GM21447 (cell line): ENCODE measurements around the gene LIMK1.
"Not testable (repeated sequence)": the region's sequence is repeated elsewhere in the genome, so short reads cannot be mapped to it uniquely, and the experiment has no call there.

ENCODE experiments used
- ATAC-seq: cut with Tn5 transposase; IDR thresholded peaks from one replicate; pipeline ENCODE4 v1.9.1; 2021; ENCODE audit not compliant: unreplicated experiment

The LIMK1 gene

DNA sequence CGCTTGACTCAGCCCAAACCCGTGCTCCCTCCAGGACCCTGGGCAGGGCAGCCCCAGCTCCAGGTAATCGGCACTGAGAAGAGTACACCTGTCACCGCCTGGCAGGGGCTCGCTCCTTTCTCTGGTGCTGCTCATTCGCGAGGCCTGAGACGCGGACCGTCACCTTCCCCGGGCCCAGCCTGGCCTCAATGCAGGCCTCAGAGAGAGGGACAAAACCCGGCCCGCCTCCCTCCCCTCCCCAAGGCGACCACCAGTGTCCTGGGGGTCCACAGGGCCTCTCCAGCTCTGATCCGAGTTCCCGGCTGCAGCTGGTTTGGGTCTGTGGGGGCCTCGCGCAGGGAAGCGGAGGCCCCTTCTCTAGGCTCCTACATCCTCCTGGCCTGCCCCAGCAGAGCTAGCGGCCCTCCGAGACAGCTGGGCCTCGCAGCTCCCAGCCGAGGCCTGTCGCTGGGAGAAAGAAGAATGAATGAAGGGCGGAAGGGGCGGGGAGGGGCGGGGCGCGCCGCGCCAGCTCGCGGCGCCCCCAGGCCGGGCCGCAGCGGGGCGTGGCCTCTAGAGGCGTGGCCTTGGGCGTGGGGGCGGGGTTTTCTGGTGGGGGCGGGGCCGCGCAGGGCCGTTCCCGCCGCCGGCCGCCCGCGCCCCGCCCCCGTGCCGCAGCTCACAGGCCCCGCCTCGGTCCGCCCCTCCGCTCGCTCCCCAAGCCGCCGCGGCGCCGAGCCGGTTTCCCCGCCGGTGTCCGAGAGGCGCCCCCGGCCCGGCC lies at the start of gene LIMK1:
TSS of gene LIMK1 (plus strand) at position 688 of the 760 bp plus-strand sequence. CDS start 187 bp downstream, outside the sequence.
- ATAC-seq: peak; percentile 64

- no peak for ATAC-seq
Observed at GRCh38 chr7:74037609-74038008, 46.0 kb upstream of the LIMK1 start.

DNA sequence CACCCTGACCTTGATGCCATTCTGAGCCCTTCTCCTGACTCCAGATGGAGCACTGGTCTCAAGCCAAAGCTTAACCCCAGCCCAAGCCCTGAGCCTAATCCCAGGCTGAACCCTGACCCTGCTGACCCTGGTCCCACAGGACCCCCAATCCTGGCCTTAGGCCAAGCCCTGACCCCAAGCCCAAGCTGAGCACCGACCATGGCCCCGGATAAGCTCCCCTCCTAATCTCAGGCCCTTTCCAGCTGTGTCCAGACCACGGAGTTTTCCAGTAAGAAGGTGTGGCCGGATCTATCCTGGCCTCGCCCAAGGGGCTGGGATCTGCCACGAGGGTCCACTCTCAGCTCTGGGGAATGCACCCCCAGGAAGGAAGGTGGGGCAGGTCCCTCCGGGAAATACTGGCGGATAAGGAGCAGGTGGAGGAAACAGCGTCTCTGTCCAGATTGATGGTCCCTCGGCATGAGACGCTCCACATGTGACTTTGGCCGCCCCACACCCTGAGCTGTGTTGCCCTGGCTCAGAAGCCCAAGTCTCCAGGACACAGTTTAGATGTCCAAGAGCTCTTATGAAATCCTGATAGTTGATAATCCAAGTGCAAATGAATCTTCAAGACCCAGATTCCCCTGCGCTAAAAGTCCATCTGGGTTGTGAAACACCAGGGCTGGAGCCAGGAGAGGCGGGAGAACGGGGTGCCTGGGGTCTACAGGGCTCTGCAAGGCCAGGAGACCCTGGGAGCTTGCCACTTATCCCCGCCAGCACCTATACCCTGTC lies 45.2 kb upstream of the LIMK1 start:
- ATAC-seq: no peak

DNA sequence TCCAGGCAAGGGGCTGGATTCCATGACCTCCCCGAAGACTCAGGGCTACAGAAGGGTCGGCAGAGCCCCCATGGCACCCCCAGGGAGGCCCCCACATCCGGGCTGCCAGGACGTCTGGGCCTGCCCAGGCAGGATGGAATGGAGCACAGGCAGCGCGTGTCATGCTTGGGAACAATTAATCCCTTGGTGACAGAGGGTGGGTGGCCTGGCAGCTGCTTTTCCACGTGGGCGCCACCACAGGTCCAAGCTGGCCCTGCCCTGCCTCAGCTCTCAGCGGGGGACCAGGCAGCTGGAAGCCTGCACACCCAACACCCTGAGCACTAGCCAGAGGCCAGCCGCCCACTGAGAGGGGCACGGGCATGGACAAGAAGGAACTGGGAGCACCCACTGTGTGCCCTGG lies 44.3 kb upstream of the LIMK1 start:
- ATAC-seq: no peak

DNA sequence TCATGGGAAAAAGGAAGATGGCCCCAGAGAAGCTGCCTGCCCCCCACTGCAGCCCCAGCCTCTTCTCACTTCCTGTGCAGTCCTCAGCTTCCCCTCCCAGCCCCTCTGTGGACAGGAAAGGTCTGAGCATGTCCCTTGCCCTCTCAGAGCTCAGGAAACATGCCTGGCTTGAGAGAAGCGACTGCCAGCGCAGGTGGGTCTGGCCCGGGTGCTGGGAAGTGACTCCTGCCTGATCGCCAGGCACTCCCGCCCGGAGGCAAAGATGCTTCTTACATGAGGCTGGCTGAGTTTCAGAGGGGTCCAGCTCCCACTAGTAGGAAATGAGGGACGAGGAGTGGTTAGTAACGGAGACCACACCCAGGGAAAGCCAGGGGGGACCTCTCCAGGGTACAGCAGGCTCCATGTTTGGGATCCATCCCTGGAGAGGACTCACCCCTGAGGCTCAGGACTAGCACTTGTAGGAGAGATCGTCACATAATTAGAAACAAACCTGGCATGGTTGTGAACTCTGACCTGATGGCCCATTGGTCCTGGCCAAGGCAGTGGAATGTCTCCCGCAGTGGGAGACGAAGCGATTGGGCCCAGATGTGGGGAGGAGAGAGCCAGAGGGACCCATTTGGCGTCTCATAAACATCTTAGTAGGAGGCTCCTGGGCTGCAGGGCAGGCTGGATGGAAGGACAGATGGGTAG lies 43.4 kb upstream of the LIMK1 start:
- no peak for ATAC-seq

DNA sequence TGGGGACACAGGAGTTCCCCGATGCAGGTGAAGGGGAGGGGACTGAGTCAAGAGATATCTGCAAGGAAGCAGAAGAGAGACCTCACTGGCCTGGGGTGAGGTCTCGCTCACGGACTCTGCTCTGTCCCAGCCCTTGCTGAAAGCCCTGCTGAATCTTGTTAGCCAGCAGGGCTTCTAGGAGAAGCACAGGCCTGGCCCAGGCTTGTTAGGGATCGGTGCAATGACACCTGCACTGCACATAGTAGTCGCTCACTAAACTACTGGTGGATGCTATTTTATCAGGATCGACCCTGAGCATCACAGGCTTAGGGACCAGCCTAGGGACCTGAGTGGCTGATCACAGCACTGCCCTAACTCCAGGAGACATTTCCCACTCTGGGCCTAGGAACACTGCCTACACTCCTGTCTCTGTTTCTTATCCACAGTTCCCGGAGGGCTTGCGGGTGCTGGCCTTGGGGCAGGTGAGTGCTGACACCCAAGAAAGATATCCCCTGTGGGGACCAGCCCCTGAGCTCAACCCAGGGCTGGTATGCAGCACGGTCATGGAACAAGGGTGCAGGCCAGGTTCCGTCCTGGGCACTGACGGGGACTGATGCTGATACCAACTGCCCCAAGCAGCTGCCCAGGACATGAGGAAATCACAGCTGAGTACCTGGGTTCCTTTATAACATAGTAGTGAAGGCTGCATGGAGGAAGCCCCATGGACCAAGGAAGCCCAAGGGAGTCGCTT lies 42.6 kb upstream of the LIMK1 start:
- ATAC-seq: no peak

DNA sequence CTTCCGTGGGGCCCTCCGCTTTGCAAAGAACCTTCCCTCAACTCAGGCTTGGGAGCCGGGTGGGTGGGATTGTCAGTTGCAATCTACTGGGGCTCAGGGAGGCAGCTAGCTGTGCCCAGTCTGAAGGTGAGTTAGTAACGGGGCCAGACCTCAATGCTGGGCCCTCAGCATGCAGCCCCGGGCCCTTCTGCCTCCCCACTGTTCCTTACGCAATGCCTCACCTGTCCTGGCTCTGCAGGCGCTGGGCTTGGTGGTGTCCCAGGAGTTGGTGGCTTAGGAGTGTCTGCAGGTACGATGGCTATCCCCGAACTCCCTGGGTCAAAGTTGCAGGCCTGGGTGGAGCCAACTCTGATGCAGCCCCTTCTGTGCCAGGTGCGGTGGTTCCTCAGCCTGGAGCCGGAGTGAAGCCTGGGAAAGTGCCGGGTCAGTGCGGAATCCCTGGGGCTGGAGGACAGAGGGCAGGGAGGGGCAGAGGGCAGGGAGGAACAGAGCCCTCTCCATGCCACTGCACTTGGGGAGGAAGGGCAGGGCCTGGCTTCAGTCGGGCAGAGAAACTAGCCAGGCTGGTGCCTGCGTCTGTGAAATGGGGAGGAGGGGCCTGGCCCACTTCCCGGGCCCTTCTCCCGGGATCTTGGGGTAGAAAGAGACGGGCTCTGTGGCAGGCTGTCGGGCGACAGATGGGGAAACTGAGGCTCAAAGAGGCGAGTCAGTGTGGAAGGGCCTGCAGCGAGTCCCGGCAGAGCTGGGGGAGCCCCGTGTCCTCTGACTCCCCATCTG lies 40.7 kb upstream of the LIMK1 start:
- ATAC-seq: no peak

DNA sequence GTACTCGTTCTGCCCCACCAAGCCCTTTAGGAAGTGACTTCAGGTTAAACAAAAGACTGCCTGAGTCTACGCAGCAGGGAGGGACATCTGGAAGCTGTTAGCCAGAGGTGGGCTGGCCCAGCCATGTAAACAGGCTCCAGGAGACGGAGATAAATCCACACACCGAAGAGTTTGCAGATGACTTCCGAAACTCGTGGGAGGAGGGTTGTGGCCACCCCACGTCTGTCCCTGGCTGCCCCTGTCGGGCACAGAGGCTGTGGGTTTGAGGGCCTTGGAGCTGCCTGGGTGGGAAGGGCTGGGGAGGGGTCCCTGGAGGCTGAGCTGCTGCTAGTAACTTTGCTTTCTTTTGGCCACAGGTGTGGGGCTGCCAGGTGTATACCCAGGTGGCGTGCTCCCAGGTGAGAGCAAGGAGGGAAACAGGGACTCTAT lies 40.1 kb upstream of the LIMK1 start:
- ATAC-seq: no peak

- ATAC-seq: no peak
Observed at GRCh38 chr7:74044366-74045350, 38.9 kb upstream of the LIMK1 start.

DNA sequence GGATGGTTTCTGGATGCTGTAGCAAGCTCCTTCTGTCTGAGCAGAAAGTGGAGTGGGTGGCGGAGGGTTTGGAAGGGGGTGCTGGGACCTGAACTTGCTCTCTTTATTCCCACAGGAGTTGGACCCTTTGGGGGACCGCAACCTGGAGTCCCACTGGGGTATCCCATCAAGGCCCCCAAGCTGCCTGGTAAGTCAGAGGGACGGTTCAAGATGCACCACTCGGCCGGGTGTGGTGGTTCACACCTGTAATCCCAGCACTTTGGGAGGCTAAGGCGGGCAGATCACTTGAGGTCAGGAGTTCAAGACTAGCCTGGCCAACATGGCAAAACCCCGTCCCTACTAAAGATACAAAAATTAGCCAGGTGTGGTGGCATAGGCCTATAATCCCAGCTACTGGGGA lies 37.0 kb upstream of the LIMK1 start:
- ATAC-seq: not testable (repeated sequence)

GRCh38 chr7:74047804-74048380 lies 35.7 kb upstream of the LIMK1 start:
- ATAC-seq: no peak

DNA sequence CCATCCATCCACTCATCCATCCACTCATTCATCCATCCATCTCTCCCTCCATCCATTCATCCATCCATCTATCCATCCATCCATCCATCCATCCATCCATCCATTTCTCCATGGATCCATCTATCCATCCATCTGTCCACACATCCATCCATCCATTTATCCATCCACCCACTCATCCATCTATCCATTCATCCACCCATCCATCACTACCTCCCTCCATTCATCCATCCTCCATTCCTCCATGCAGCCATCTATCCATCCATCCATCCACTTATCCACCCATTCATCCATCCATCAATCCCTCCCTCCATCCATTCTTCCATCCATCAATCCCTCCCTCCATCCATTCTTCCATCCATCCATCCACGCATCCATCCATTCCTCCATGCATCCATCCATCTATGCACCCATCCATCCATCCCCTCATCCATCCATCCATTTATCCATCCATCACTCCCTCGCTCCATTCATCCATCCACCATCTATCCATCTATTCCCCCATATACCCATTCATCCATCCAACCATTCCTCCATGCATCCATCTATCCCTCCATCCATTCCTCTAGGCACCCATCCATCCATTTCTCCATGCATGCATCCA lies 34.5 kb upstream of the LIMK1 start:
- no peak for ATAC-seq

- ATAC-seq: no peak
Observed at GRCh38 chr7:74049997-74050798, 33.4 kb upstream of the LIMK1 start.

- ATAC-seq: no peak
Observed at GRCh38 chr7:74051193-74051592, 32.4 kb upstream of the LIMK1 start.

- no peak for ATAC-seq
Observed at GRCh38 chr7:74051629-74052410, 31.8 kb upstream of the LIMK1 start.

DNA sequence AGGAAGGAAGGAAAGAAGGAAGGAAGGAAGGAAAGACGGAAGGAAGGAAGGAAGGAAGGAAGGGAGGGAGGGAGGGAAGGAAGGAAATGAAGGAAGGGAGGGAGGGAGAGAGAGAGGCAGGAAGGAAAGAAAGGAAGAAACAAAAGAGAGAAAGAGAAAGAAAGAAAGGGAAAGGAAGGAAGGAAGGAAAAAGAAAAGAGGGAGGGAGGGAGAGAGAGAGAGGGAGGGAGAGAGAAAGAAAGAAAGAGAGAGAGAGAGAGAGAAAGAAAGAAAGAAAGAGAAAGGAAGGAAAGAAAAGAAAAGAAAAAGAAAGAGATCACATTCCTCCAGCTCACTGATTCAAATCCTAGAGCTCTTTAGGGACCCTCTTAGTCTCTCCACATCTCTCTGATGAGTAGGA lies 31.0 kb upstream of the LIMK1 start:
- ATAC-seq: no peak
